CD4-positive, alpha-beta T cell treated with Interleukin-17A for 1 hour (primary cell): ENCODE measurements around the gene INPP5J.
A peak's percentile ranks its signal among the peaks of the same experiment; 100 is the strongest.
"Not testable (repeated sequence)": the region's sequence is repeated elsewhere in the genome, so short reads cannot be mapped to it uniquely, and the experiment has no call there.

Experiments used
- DNase-seq: peaks from one replicate; pipeline ENCODE4 v3.0.0-alpha.2; 2020

Gene INPP5J

DNA sequence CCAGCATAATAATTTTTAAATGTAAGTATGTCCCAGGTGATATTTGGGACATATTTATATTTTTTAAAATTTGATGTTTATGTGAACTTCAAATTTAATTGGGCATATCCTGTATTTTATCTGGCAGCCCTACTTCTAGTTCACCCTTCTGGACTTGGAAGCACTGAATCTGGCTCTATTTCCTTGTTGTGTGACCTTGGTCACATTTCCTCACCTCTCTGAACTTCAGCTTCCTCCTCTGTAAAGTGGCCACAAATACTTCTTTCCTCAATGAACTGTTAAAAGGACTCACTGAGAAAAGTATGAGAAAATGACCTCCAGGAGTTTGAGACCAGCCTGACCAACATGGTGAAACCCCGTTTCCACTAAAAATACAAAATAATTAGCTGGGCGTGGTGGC is 29.1 kb downstream of the INPP5J start:
- DNase-seq: no peak

DNA sequence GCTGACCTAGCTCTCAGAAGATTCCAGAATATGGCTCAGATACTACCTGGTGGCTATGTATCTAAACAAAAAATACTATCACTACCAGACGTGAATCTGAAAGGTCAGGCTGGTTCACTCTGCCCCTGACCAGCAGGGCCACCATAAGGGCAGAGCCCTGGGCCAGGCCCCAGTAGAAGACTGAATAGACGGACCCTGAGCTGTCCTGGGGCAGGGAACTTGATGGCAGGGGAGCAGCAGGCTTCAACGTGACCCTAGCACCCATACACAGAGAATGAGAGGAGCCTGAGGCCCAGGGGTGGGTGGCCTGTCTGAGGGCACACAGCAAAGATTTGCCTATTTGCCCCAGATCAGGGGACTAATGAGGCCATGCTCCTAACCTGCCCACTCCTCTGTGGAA is 30.6 kb downstream of the INPP5J start:
- no peak for DNase-seq

DNA sequence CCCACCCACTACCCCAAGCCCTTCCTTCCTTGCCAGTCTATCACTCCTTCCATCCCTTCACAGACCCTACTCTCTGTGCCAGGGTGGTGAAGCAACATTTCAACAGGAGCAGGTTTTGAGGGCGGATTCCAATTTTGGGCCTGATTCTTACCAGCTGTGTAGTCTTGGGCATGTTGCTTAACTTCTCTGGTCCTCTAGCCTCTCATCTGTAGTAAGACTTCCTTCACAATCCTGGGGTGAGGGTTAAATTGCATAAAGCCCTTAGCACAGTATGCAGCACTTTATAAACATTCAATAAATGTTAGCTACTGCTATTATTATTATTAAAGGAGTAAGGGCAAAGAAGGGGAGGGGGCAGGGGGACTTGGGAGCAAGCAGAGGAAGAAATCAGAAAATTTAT is 32.2 kb downstream of the INPP5J start:
- DNase-seq: no peak

DNA sequence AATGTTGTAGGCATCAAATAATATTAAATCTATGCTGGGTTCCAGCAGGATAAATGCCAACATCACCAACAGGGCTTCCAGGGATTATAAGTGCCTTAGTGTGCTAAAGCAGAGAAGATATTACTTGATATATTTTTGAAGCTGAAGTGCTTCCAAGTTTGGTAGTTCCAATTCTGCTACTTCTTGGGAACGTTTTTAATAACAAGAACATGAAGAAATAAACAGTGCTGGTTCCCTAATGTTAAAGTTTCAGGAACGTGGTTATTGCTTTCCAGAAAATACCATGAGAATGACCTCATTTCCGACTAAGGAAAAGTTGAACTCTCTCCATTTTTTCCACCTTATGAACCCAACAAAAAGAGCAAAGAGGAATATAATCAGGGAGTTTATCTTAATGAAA is 32.7 kb downstream of the INPP5J start:
- no peak for DNase-seq

DNA sequence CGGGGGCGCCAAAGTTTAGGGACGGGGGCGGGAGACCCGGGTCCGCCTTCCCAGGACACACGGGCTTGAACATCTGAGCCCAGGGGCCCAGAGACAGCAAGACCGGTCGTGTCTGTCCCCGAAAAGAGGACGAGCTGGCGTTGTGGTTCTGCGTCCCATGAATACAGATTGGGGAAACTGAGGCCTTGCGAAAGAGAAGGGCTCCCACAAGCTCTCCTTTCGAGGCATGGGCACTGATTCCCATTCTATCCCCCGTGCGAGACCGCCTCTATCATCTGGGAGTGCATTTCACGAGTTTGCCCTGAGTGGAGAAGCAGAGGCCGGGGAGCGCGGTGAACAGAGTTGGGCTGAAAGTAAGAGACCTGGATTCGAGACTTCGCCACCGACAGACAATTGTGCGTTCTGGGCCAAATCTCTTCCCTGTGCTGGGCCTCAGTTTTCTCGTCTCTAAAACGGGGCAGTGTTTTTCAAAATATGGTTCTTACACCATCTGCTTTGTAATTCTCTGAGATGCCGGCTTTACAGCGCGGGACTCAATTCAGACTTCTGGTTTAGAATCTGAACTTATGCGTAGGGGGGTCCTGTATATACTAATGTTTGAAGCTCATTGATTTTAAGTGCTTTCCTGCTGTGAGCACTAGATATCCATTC is 37.7 kb downstream of the INPP5J start:
- DNase-seq: peak; percentile 3

DNA sequence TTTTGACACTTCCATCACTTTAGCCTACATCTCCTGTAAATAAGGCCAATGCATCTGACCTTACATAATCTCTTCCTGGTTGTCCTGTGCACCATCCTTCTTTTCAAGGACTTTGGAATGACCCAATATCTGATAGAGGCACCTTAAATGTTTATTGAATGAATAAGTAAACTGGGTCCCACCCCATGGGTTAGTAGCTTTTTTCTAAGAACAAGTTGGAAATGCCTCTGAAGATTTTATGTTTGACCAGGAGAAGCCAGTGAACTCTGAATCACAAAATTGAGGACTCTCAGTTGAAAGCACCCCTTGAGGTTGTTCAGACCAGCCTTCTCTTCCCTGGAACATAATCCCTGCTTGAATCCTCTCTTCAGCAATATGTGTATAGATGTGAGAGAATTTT is 38.6 kb downstream of the INPP5J start:
- no peak for DNase-seq

DNA sequence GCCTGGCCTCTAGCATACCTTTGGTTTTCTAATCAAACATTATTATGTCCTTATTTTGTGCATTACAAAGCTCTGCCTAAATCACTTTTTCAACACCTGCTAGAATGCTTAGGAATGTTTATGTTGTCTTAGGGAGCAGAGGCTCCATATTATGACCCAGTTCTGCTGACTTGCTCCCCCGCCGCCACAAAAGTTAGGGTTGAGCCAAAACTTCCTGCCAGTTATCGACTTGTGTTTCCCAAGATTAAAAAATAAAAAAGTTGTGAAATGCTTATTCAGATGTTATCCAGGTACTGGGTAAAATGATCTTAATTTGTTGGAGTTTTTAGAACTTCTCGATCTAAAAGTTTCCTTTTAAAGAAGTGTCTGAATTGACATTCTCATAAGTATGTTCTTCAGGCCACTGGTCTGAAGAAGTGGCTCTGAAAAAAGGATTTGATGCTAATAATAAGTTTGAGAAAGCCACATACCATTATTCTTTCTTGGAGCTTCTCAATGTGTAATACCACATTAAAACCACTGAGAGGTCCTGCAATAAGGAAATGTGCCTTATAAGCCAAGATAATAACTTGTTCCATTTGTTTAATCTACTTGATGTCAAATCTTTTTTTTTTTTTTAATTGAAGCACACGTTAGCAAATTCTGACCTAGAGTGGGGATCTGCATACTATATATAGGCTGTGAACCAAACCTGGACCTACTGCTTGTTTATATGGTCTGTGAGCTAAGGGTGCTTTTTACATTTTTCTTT is 39.4 kb downstream of the INPP5J start:
- no peak for DNase-seq

DNA sequence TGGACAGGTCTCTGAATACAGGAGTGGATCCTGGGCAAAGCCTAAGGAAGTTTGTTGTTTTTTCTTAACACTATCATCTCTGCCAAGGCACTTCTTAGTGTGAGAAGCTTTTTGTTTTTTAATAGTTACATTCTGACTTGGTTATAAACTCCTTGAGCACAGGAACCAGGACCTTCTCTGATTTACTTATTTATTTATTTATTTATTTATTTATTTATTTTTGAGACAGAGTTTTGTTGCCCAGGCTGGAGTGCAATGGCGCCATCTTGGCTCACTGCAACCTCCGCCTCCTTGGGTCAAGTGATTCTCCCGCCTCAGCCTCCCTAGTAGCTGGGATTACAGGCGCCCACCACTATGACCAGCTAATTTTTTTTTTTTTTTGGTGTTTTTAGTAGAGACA is 48.2 kb downstream of the INPP5J start:
- no peak for DNase-seq

DNA sequence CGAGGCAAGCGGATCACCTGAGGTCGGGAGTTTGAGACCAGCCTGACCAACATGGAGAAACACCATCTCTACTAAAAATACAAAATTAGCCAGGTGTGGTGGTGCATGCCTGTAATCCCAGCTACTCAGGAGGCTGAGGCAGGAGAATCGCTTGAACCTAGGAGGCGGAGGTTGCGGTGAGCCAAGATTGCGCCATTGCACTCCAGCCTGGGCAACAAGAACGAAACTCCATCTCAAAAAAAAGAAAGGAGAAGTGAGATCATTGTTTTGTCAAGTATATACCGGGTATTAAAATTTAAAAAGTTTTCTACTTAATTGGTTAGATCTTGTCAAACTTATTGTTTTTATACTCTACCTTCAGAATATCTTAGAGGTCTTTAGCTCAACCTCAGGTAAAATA is 49.0 kb downstream of the INPP5J start:
- DNase-seq: not testable (repeated sequence)

DNA sequence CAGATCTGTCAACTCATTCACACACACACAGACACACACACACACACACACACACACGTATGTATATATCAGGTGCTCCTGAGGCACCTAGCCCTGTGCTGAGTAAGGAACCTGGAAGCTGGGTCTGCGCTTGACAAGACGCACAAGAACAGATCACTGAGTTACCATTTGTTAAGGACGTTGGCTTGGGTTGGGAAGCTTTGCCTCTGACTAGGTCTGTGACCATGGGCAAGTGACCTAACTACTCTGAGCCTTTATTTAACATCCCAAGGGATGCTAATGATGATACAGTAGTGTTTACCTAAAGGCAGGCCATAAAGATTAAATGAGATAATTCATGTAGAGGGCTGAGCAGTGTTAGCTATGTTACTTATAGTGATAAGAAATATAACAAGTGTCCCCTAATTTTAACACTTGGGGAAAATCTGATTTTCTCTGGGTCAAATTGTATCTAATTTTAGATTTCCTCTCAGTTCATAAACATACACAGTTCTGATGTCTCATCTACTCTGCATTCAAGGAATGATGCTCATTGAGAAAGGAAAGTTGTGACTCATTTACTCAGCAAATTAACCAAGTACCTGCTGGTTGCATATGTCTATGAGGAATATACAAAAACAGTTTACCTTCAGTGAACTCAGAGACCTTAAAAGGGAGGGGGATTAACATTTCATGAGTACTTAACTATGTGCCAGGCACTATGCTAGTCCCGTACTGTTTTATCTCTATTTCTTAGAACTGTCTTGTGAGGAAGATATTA is 50.8 kb downstream of the INPP5J start:
- no peak for DNase-seq

DNA sequence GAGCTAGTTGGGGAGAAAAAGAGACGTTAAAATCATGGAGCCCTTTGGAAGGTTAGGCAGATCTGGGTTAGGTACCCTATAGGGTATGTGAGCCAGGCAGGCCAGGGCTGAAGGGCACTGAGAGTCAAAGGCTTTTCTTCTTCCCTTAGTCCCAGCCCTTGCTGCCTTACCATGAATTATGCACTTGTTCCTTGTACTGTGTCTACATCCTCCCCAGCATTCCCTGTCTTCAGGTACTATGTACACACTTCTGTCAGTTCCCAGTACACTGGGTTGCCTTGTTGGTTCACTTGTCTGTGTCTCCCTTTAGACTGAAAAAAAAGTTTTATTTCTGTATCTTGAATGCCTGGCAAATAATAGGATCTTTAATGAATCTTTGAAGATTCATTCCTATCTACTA is 54.2 kb downstream of the INPP5J start:
- no peak for DNase-seq

DNA sequence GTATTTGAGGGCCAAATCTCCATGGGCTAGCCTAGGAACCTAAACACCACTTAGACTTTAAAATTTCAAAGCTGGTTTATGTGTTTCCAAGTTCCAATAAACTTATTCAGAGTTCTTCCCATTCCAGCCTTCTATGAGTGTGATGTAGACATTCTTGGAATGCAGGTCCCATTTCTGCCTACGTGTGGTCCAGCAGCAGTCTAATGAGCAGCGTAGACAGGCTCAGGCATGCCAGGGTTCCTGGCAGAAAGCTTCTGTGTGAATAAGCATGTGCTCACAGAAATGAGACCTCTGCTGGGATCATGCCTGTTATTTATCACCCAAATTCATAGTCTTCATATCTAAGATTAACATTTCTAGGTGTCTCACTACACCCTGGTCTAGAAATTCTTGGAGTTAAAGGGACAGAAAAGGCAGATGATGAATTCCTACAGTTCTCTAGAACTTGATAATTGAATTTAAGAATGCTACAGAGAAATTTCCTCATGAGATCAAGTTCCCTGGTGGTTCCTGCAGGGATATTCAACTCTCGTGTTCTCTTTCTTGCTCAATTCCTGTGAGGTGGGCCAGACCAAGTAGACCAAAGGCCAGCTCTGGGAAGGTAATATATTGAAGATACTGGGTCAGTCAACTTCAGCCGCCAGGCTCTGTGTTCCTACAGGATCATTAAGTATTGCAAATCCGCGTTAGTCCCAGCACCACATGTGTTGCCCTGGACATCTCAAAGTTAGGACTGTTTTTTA is 54.8 kb downstream of the INPP5J start:
- DNase-seq: no peak

DNA sequence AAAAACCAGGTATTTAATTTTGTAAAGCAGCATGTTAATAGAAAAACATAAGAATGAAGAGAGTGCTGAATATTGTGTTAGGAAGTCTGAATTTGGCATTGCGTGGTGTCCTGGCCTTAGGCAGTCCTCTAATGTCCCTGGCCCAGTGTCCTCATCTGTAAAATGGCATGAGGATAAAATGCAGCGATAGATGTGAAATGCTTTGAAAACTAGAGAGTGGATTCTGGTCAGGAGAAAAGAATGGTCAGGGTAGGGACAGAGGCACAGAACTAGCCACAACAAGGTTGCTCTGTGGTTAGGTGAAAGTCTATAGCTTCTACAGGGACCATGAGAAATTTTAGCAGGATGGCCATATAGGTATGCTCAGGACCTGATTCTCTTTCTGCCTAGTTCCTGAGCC is 56.1 kb downstream of the INPP5J start:
- DNase-seq: no peak

DNA sequence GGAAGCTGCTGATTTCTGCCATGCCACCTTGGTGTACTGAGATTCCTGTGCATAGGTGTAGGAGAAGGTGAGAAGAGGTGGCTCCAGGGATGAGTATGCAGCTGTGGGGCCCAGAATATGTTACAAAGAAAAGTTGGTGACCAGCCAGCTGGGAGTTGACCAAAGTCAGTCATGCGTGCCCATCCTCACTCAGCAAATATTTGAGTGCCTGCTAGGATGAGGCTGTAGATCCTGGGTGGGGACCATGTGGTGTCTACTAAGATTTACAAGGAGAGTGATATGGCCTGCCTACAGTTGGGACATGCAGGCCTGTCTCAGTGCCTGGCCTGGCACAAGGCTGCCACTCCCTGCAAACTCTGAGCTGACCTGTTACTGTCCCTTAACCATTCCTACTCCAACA is 56.6 kb downstream of the INPP5J start:
- no peak for DNase-seq

DNA sequence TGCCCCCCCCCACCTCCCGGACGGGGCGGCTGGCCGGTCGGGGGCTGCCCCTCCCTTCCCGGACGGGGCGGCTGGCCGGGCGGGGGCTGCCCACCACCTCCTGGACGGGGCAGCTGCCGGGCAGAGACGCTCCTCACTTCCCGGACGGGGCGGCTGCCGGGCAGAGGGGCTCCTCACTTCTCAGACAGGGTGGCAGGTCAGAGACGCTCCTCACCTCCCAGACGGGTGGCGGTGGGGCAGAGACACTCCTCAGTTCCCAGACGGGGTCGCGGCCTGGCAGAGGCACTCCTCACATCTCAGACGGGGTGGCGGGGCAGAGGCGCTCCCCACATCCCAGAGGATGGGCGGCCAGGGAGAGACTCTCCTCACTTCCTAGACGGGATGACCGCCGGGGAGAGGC is 61.2 kb downstream of the INPP5J start:
- no peak for DNase-seq
